GM10248 (cell line): ENCODE results near the gene ULBP3.
"Not testable (repeated sequence)": the region's sequence is repeated elsewhere in the genome, so short reads cannot be mapped to it uniquely, and the experiment has no call there.

Experiments
- CTCF ChIA-PET: fragments of 300-600 bp; sonication (Branson Sonifier 250); formaldehyde crosslinking; extraction: SDS; loops from one replicate; lab custom pipeline; 2021; ENCODE audit warnings: antibody characterized with exemption; lab: Yijun Ruan, JAX
- POLR2A ChIA-PET: fragments of 350-650 bp; sonication (Branson Sonifier 250); formaldehyde crosslinking; extraction: SDS; loops from one replicate; lab custom pipeline; 2020; ENCODE audit warnings: antibody characterized with exemption; lab: Yijun Ruan, JAX
- DNase-seq: peaks from one replicate; pipeline ENCODE4 v3.0.0; 2012; ENCODE audit errors: extremely low spot score
- TF ChIP-seq, protein P1 (sequence below): IDR thresholded peaks from 2 replicates; pipeline ENCODE4 v1.5.1; 2012; ENCODE audit warnings: mild to moderate bottlenecking, low read depth; ENCODE audit errors: extremely low read depth, missing control alignments, control extremely low read depth

Gene ULBP3

DNA sequence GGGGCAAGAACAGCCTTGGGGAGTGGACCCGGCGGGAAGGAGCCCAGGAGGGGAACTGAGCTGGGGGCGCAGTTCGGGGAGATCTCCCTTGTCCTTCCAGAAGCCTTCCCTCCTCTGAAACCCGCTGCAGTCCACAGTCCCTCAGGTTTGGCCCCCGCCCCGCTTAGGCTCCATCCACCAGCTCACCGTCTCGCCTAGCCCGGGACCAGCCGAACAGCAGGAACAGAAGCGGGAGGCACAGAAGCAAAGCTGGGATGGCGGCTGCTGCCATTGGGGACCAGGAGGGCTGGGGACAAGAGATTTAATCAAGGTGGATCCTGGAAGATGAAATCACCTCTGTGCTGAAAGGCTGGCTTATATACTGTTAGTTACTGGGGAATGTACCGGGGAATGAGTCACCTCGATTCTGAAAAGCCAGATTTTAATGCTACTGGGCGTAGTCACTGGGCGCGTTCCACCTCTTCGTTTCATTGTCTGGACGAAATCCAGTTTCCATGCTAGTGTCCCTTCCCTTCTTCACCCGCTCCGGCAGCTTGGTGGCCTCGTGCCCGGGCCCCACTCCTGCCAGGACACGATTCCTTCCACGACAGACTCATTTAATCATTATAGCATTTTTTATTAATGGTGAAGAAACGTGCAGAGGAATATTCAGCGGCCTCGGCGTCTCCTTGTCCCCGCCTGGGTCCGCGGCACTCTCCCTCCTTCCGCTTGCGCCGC lies 43.6 kb downstream of the ULBP3 start, which contains the start of gene RAET1L:
RAET1L (minus strand) TSS at position 332 of the 717 bp plus-strand sequence; CDS start at position 271, 61 bp downstream.
- CTCF ChIA-PET: interaction anchor here (1.0 kb wide), 1 partner anchor 10 kb away, joined by 3 read pairs; no protein-coding TSS in a partner anchor
- TF ChIP-seq, protein P1, sequence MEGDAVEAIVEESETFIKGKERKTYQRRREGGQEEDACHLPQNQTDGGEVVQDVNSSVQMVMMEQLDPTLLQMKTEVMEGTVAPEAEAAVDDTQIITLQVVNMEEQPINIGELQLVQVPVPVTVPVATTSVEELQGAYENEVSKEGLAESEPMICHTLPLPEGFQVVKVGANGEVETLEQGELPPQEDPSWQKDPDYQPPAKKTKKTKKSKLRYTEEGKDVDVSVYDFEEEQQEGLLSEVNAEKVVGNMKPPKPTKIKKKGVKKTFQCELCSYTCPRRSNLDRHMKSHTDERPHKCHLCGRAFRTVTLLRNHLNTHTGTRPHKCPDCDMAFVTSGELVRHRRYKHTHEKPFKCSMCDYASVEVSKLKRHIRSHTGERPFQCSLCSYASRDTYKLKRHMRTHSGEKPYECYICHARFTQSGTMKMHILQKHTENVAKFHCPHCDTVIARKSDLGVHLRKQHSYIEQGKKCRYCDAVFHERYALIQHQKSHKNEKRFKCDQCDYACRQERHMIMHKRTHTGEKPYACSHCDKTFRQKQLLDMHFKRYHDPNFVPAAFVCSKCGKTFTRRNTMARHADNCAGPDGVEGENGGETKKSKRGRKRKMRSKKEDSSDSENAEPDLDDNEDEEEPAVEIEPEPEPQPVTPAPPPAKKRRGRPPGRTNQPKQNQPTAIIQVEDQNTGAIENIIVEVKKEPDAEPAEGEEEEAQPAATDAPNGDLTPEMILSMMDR: no peak
- no peak for DNase-seq
- POLR2A ChIA-PET: no interaction called here

DNA sequence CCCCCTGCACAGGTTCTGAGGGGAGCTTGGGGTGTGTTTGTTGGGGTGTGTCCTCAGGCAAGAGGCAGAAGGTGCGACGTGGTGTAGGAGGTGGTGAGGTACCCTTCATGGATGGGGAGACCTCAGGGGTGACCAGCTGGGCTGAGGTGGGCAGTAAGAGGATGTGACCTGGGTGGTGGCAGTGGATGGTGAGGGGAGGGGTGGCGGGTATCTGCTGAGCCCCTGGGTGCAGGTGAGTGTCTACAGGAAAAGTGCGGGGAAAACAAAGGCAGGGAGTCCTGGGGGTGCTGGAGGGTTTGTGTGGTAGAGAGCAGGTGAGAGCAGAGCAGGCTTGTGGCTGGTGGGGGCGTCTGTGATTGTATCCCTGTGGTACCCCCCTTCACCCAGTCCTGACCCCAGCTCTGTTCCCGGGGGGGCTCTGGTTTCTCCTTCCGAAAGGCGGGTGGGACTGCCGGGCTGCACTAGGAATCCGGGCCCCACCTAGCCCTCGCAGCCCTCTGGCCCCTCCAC lies 44.2 kb downstream of the ULBP3 start:
- POLR2A ChIA-PET: no interaction called here
- DNase-seq: no peak
- TF ChIP-seq, protein P1: no peak
- CTCF ChIA-PET: interaction anchor here (1.0 kb wide), 1 partner anchor 11 kb away, joined by 3 read pairs; no protein-coding TSS in a partner anchor

DNA sequence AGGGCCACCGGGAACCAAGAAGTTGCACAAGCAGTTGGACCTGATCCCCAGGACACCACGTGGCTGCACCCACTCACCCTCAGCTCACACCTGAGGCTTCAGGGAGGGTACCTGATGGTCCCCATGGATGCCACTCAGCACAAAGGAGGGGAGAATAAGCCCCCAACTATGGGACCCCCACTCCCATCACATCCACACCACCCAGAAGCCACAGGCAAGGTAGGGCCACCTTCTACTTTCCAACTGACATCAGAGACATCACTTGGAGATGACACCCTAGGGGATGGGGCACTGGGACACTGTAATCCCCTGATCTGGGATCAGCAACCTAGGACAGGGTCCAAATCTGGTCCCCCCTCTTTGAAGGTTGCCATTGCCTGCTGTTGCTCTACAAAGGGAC lies 44.9 kb downstream of the ULBP3 start:
- CTCF ChIA-PET, DNase-seq, POLR2A ChIA-PET: not testable (repeated sequence)

DNA sequence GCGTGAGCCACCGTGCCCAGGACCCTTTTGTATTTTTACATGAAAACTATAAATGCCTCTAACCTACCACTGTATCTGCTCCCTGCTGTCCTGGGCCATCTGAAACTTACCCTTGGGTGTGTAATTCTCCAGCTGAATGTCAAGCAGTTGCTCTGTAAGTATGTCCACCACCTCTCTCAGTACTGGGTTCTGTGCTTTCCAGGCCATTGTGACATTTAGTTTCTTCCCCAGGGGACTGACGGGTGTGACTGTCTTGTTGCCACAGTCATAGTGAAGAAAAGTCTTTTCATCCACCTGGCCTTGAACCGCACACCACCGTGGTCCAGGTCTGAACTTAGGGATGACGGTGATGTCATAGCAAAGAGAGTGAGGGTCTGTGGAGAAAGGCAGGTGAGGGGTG lies 47.1 kb downstream of the ULBP3 start:
- DNase-seq, POLR2A ChIA-PET, CTCF ChIA-PET: not testable (repeated sequence)

DNA sequence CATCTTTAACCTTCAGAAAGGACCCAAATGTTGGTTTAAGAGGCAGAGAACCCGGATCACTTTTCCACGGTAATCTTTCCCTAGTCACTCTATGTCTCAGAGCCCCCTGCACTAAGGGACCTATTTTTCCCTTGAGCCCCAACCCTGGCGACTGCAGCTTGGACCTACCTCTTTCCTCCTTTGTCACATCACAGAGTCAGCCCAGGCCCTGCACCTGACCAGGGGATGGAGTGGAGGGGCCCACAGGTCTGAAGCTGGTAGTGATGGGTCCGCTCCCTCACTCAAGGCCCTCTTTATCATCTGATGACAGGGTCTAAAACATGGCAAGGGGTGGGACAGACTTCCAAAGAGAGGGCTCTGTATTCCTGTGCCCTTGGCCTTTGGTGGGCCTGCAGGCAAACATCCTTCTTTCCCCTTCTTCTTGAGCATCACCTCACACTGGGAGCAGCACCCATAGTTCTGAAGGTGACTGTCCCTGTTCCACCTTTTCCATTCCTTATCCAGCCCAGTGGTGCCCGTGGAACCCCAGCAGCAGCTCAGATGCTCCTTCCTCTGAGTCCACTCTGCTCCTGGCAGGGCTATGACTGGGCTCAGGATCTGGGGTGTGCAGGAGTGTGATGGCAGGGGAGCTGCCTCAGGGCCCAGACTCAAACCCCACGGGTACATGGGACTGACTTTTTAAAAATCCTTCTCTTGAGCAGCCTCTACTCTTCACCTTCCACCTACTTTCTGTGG lies 49.9 kb downstream of the ULBP3 start:
- TF ChIP-seq, protein P1: no peak
- DNase-seq: no peak
- POLR2A ChIA-PET: no interaction called here
- CTCF ChIA-PET: interaction anchor here (1.0 to 2.5 kb wide), 2 partner anchors 10 to 84 kb away, joined by 3 to 7 read pairs; no protein-coding TSS in a partner anchor

DNA sequence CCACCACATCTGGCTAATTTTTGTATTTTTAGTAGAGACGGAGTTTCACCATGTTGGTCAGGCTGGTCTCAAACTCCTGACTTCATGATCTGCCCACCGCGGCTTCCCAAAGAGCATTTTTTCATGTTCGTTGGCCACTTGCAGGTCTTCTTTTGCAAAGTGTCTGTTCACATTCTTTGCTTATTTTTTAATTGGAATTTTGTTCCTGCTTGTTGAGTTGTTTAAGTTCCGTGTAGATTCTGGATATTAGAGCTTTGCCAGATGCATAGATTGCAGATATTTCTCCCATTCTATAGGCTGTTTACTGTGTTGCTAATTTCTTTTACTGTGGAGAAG lies 51.8 kb downstream of the ULBP3 start:
- CTCF ChIA-PET: interaction anchor here (0.9 to 2.5 kb wide), 17 partner anchors 10 to 191 kb away, joined by 3 to 22 read pairs (median 4); no protein-coding TSS in a partner anchor
- POLR2A ChIA-PET, DNase-seq: not testable (repeated sequence)

DNA sequence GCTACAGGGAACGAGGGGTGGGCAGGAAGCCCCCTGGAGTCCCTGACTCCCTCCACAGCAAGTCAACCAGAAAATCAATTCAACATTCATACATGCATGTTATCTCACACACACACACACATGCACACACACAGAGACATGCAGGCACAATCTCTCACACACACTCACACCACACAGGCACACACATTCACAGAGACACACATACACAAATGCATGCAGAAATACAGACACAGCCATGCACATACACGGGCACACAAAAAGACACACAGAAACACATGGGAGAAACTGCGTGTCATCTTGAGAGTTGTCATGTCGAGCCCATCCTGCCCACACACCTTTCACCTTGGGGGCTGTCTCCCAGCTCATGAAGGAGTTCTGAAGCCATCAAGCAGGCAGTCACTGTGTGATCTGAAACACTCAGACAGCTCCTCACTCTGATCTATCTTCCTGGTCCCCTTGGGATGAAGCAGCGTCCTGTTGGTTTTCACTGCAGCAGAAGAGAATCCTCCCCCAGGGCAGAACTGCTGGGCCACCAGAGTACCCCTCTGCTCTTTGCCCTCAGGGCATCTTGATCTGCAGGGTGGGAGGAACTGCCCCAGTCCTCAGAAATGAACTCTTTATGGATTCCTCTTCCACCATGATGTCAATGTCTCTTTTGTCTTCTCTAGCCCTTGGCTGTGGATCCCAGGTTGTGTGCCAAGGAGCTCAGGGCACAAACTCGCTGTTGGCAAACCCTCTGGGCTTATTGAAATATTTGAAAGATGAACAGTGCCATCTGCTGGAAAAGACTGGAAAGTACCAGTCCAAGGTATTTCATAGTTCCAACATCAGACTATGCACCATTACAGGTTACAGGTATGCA lies 52.4 kb downstream of the ULBP3 start:
- ChIA-PET POLR2A (no interaction called here), CTCF (interaction anchor here (0.7 to 2.3 kb wide), 21 partner anchors 10 to 379 kb away, joined by 3 to 22 read pairs (median 4); no protein-coding TSS in a partner anchor)
- peak; percentile 62 for DNase-seq
- TF ChIP-seq, protein P1: peak; percentile 55

DNA sequence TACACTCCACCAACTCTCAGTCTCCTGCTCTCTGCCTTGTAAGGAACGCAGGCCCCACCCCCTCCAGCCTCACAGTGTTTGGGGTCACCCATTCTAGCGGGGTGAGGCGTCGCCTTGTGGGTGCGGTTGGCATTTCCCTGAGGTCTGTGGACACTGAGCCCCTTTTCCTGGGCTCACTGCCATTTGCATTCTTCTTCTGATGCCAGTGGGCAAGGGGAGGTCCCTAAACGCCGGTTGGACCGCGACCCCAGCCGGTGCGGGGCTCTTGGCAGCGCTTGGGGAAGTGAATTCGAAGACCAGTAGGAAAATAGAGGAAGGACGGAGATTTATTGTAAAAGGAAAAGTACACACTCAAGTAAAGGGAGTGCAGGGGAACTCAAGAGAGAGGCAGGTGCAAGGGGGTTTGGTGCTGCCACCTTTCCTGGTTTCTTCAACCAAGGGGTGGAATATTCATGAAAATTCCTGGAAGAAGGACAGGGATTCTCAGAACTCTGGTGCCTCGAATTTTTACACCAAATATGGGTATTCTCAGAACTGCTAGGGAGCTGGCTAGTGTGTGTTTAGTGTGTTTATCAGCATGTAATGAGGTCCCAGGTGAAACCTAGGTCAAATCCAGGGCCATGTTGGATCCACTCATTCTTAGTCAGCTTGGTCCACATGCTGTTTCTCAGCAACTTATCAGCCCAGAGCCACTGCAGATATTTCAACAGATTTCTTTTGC lies 53.5 kb downstream of the ULBP3 start:
- POLR2A ChIA-PET, CTCF ChIA-PET, DNase-seq: not testable (repeated sequence)

DNA sequence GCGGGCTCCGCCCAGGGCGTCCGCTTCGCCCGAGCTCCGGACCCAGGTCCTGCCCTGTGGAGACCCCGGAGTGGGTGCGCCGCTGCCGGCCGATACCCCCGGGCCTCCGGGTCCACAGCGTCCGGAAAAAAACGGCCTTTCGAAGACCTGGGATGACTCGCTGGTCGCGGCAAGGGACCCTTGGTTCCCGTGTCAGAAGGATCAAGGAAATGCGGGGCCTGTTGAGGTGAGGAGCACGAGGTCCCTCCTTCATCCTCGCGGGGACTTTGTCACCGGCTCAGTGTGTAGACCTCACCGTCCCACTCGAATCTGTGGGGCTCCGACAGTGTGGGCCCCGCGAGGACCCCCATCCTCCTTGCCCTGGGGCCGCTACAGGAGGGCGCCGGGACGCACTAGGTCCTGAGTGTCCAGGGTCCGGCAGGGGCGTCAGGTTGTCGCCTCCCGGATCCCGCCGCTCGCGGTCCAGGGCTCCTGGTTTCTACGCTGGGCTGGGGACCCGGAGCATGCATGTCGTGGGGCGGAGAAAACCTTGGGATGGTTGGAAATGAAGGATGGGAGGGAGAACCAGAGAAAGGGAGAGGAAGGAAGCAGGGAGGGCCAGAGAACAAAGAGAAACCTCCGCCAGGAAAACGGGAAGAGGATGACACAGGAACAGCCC lies 54.2 kb downstream of the ULBP3 start:
- CTCF ChIA-PET, POLR2A ChIA-PET, DNase-seq: not testable (repeated sequence)

DNA sequence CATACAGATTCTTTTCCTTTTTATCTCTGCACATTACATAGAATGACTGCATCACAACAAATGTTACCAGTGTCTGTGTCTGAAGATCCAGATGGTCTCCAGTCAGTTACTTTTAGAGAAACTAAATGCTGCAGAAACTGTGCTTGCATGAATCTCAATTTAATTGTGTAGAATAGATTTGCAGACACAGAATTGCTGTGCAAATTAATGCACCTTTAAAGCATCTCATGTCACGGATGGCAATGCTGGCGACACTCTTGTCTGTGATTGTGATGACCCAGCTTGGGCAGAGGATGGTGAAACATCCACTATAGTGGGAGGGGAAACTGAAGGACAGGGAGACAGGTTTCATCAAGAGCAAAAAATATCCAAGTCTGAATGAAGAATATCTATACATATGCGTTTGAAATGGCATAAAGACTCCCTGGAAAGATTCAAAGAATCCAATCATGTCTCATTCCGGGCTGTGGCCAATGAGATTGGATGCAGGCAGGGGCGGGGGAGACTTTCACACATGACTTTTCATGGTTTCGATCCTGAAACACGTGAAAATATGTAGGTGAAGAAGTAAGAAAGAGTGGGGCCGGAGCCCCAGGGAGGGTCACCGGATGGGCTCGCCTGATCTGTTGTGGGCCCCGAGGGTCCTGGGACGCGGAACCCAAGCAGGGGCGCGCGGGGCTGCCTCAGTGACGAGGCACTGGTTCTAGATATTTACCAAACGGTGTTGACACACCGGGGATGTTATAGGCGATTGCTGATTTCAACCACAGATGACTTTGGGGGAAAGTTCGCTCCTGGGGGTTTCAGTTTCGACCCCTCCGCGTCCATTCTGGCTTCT lies 54.9 kb downstream of the ULBP3 start:
- POLR2A ChIA-PET, DNase-seq, CTCF ChIA-PET: not testable (repeated sequence)
